PC-3 (cell line): ENCODE measurements around the gene CMSS1. TPM values are rescaled to one million over a fixed set of nuclear protein-coding genes. Genes with fewer than 3 reads are reported as not detected.
"Not testable (repeated sequence)": the region's sequence is repeated elsewhere in the genome, so short reads cannot be mapped to it uniquely, and the experiment has no call there.

ENCODE experiments used
- ATAC-seq: fragments of 200-7000 bp; cut with Tn5 transposase; 2 replicates; pipeline ENCODE4 v1.9.1; 2020; ENCODE audit warnings: mild to moderate bottlenecking, moderate library complexity
- BruUV-seq: library from RNA; stranded (reverse); fragments of 400-500 nt; replicated peaks from 2 replicates; lab custom pipeline; 2021; lab: Mats Ljungman, UMichigan
- CTCF ChIA-PET: fragments of 300-600 bp; sonication (Branson Sonifier 250); formaldehyde crosslinking; loops from one replicate; lab custom pipeline; 2022; ENCODE audit warnings: antibody characterized with exemption; lab: Charles Lee
- POLR2A ChIA-PET: fragments of 300-600 bp; sonication (Branson Sonifier 250); formaldehyde crosslinking; loops from one replicate; lab custom pipeline; 2022; ENCODE audit warnings: antibody characterized with exemption; ENCODE audit not compliant: unreplicated experiment; lab: Charles Lee
- DNase-seq: peaks from one replicate; pipeline ENCODE4 v3.0.0-alpha.2; 2015
- H2AFZ ChIP-seq: fragments of 300-600 bp; sonication (generic); 2 replicates; pipeline ENCODE4 v1.6.0; 2016; ENCODE audit warnings: antibody characterized with exemption, low read length
- H3F3A ChIP-seq: fragments of 300-600 bp; sonication (generic); one replicate; pipeline ENCODE4 v1.6.0; 2017; ENCODE audit warnings: antibody characterized with exemption, low read length, control low read depth, mild to moderate bottlenecking; ENCODE audit not compliant: unreplicated experiment
- H3K27ac ChIP-seq: fragments of 300-600 bp; sonication (generic); 2 replicates; pipeline ENCODE4 v1.5.1; 2016; ENCODE audit warnings: mild to moderate bottlenecking, low read length
- H3K27me3 ChIP-seq: fragments of 300-600 bp; sonication (generic); 2 replicates; pipeline ENCODE4 v1.6.1; 2016; ENCODE audit warnings: low read length, mixed read lengths
- H3K36me3 ChIP-seq: fragments of 300-600 bp; sonication (generic); 2 replicates; pipeline ENCODE4 v1.6.1; 2016; ENCODE audit warnings: low read depth, mixed run types, low read length, mixed read lengths
- H3K4me1 ChIP-seq: fragments of 300-600 bp; sonication (generic); 2 replicates; pipeline ENCODE4 v1.5.1; 2016; ENCODE audit warnings: low read length; ENCODE audit not compliant: insufficient read depth
- H3K4me2 ChIP-seq: fragments of 300-600 bp; sonication (generic); 2 replicates; pipeline ENCODE4 v1.6.0; 2016; ENCODE audit warnings: low read length
- H3K4me3 ChIP-seq: fragments of 300-600 bp; sonication (generic); 2 replicates; pipeline ENCODE4 v1.5.1; 2016; ENCODE audit warnings: mild to moderate bottlenecking, low read length, mixed read lengths
- H3K79me2 ChIP-seq: fragments of 300-600 bp; sonication (generic); 2 replicates; pipeline ENCODE4 v1.6.1; 2017; ENCODE audit warnings: low read length, mixed read lengths
- H3K9ac ChIP-seq: fragments of 300-600 bp; sonication (generic); 2 replicates; pipeline ENCODE4 v1.6.0; 2016; ENCODE audit warnings: mild to moderate bottlenecking, low read length
- H3K9me2 ChIP-seq: fragments of 300-600 bp; sonication (generic); replicated peaks from 2 replicates; pipeline ENCODE4 v1.6.1; 2016; ENCODE audit warnings: mixed run types, low read length, mixed read lengths
- H3K9me3 ChIP-seq: fragments of 300-600 bp; sonication (generic); 2 replicates; pipeline ENCODE4 v1.6.1; 2016; ENCODE audit warnings: low read length, mixed read lengths
- H4K20me1 ChIP-seq: fragments of 300-600 bp; sonication (generic); 2 replicates; pipeline ENCODE4 v1.6.1; 2016; ENCODE audit warnings: low read length, mixed read lengths
- CTCF ChIP-seq: fragments of 300-600 bp; sonication (generic); conservative IDR thresholded peaks from 2 replicates; pipeline ENCODE4 v1.5.1; 2017; ENCODE audit warnings: antibody characterized with exemption, low read depth, mild to moderate bottlenecking, low read length
- EZH2 ChIP-seq: fragments of 300-600 bp; sonication (generic); IDR thresholded peaks from one replicate; pipeline ENCODE4 v1.6.1; 2017; ENCODE audit warnings: antibody characterized with exemption, mild to moderate bottlenecking, low read length; ENCODE audit not compliant: unreplicated experiment
- EZH2phosphoT487 ChIP-seq: fragments of 300-600 bp; sonication (generic); IDR thresholded peaks from 2 replicates; pipeline ENCODE4 v1.6.1; 2018; ENCODE audit warnings: mild to moderate bottlenecking, antibody characterized with exemption, low read length, borderline replicate concordance
- intact Hi-C: fragments of 100-400 bp; cut with micrococcal nuclease; formaldehyde crosslinking; loops from 2 replicates; pipeline ENCODE4 v1.9.0; 2023
- total RNA-seq: library from RNA; depleted of rRNA; stranded (reverse); fragments of >200 nt; gene quantifications from 2 replicates; pipeline ENCODE4 v1.2.3, GENCODE V29; 2014

Gene CMSS1
- total RNA-seq, 1 experiment from 2014 or later: 63.1 TPM

GRCh38 chr3:100048248-100048647 lies 230.6 kb downstream of the CMSS1 start:
- ChIA-PET POLR2A (interaction anchor here (0.7 kb wide), 1 partner anchor 157 kb away, joined by 4 read pairs; no protein-coding TSS in a partner anchor), CTCF (interaction anchor here (1.1 to 1.6 kb wide), 2 partner anchors 21 to 205 kb away, joined by 5 to 13 read pairs; no protein-coding TSS in a partner anchor)
- Histone ChIP-seq H3F3A (peaks cover 7% of the 10 kb centered on the region), H3K4me2 (peak overlapping the region; percentile 70), H3K79me2 (peaks cover 25% of the 10 kb centered on the region), H4K20me1 (no peaks in the 10 kb centered on the region), H2AFZ (no peak overlapping the region), H3K27ac (peak overlapping the region; percentile 86), H3K36me3 (no peaks in the 10 kb centered on the region), H3K4me1 (peaks cover 42% of the 10 kb centered on the region), H3K9me3 (no peaks in the 10 kb centered on the region), H3K27me3 (no peaks in the 10 kb centered on the region), H3K9me2 (no peaks in the 10 kb centered on the region), H3K4me3 (peak overlapping the region; percentile 39), H3K9ac (peak overlapping the region; percentile 45)
- no TSS peak for BruUV-seq
- no peak for ATAC-seq
- intact Hi-C loops: no loop called here
- TF ChIP-seq EZH2: no peak
- no peak for TF ChIP-seq EZH2phosphoT487
- TF ChIP-seq CTCF: no peak
- no peak for DNase-seq

- H3K4me2 ChIP-seq, POLR2A ChIA-PET, intact Hi-C loops, H3K9ac ChIP-seq, H3K27me3 ChIP-seq, H3F3A ChIP-seq, H2AFZ ChIP-seq, H3K27ac ChIP-seq, H3K9me2 ChIP-seq, H3K79me2 ChIP-seq, H3K9me3 ChIP-seq, H3K36me3 ChIP-seq, H3K4me3 ChIP-seq, DNase-seq, BruUV-seq, H4K20me1 ChIP-seq, ATAC-seq: not testable (repeated sequence)
- CTCF ChIA-PET: interaction anchor here (0.6 kb wide), 1 partner anchor 133 kb away, joined by 3 read pairs; no protein-coding TSS in a partner anchor
- H3K4me1 ChIP-seq: peaks cover 24% of the 10 kb centered on the region
Observed at GRCh38 chr3:100051513-100051912, 233.9 kb downstream of the CMSS1 start.

- intact Hi-C loops: no loop called here
- Histone ChIP-seq H3K36me3 (no peaks in the 10 kb centered on the region), H3K79me2 (no peaks in the 10 kb centered on the region), H3K27me3 (no peaks in the 10 kb centered on the region), H3K4me1 (peaks cover 2% of the 10 kb centered on the region; the same call in 1 of the 2 replicates), H3K27ac (no peak overlapping the region), H3K9me3 (no peaks in the 10 kb centered on the region), H3K4me3 (no peak overlapping the region), H3F3A (no peaks in the 10 kb centered on the region), H3K9ac (no peak overlapping the region), H3K9me2 (no peaks in the 10 kb centered on the region), H3K4me2 (no peak overlapping the region), H2AFZ (no peak overlapping the region), H4K20me1 (no peaks in the 10 kb centered on the region)
- ATAC-seq: no peak
- TF ChIP-seq EZH2phosphoT487 (no peak), EZH2 (no peak), CTCF (no peak)
- ChIA-PET CTCF (no interaction called here), POLR2A (no interaction called here)
- BruUV-seq: no TSS peak
- DNase-seq: no peak
Observed at GRCh38 chr3:100053951-100054620, 236.4 kb downstream of the CMSS1 start.
